ENCODE measurements around the gene PIP4K2A. TPM values are rescaled to one million over a fixed set of nuclear protein-coding genes. Genes with fewer than 3 reads are reported as not detected.
A peak's percentile ranks its signal among the peaks of the same experiment; 100 is the strongest.

The PIP4K2A gene
- total and polyA plus RNA-seq, 10 donors, result 30.1 to 168 (median 101) TPM

DNA sequence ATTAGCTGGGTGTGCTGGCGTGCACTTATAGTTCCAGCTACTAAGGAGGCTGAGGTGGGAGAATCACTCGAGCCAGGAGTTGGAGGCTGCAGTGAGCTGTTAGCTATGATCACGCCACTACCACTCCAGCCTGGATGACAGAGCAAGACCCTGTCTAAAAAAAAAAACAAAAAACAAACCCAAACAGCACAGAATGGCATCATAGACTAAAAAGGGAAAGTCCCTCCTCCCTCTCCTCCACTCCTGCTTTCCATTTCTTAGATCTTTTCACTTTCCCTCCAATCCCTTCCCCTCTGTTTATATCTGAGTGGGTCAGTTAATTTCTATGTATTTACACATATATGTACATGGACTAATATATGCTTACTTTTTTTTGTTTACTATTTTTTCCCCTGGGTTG lies 10.4 kb upstream of the PIP4K2A start:
- intact Hi-C loops (cut with DNase I; ENCODE audit: low total_unique reads), result no loop called here
- Histone ChIP-seq H3K27me3 (replicated peaks in 1 of 7) (no peaks in the 10 kb centered on the region), H3K9me3 (no peaks in the 10 kb centered on the region), H3K27ac (no peak overlapping the region), H3K4me3 (no peak overlapping the region), H3K4me1 (peaks cover 7 to 56% (median 33%) of the 10 kb centered on the region in 6 donors), H3K36me3 (no peaks in the 10 kb centered on the region)
- DNase-seq, result no peak
- no peak for TF ChIP-seq POLR2A (IDR thresholded peaks at IDR 0.05)
- no peak for TF ChIP-seq POLR2AphosphoS5 (IDR thresholded peaks at IDR 0.05)
- TF ChIP-seq, protein P1, sequence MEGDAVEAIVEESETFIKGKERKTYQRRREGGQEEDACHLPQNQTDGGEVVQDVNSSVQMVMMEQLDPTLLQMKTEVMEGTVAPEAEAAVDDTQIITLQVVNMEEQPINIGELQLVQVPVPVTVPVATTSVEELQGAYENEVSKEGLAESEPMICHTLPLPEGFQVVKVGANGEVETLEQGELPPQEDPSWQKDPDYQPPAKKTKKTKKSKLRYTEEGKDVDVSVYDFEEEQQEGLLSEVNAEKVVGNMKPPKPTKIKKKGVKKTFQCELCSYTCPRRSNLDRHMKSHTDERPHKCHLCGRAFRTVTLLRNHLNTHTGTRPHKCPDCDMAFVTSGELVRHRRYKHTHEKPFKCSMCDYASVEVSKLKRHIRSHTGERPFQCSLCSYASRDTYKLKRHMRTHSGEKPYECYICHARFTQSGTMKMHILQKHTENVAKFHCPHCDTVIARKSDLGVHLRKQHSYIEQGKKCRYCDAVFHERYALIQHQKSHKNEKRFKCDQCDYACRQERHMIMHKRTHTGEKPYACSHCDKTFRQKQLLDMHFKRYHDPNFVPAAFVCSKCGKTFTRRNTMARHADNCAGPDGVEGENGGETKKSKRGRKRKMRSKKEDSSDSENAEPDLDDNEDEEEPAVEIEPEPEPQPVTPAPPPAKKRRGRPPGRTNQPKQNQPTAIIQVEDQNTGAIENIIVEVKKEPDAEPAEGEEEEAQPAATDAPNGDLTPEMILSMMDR (IDR thresholded peaks at IDR 0.05 in 8 of 11, conservative IDR thresholded peaks at IDR 0.05 in 3 of 11), result no peak
- 91 to 94% (median 94%) methylated on average over 3 of the region's 3 CpGs for WGBS, 5 donors

DNA sequence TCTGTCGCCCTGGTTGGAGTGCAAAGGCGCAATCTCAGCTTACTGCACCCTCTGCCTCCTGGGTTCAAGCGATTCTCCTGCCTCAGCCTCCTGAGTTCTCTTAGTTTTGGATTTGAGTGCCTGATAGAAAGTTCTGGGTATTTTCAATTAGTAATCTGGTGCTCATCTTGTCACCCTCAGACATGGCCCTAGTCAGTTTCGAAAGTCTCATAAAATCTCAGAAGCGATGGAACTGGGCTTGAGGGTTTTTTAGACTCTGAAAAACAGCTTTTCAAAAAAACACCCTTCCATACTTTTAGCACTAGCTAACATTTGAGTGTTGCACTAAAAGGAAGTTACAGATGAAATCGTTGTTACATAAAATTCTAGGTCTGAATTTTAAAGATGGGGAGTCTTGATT lies 9.4 kb upstream of the PIP4K2A start:
- H3K4me3 ChIP-seq, result peak overlapping the region in 2 of 8 donors; percentile 16 to 26
- DNase-seq, result no peak
- no peaks in the 10 kb centered on the region for H3K27me3 ChIP-seq (replicated peaks in 1 of 7)
- intact Hi-C loops (cut with DNase I; ENCODE audit: low total_unique reads), result no loop called here
- peaks cover 7 to 54% (median 31%) of the 10 kb centered on the region in 6 donors for H3K4me1 ChIP-seq
- no peaks in the 10 kb centered on the region for H3K9me3 ChIP-seq
- 47 to 64% (median 61%) methylated on average over 6 of the region's 6 CpGs for WGBS, 5 donors
- TF ChIP-seq, protein P1 (IDR thresholded peaks at IDR 0.05 in 8 of 11, conservative IDR thresholded peaks at IDR 0.05 in 3 of 11), result no peak
- TF ChIP-seq POLR2AphosphoS5 (IDR thresholded peaks at IDR 0.05) (no peak), POLR2A (IDR thresholded peaks at IDR 0.05) (no peak)
- H3K27ac ChIP-seq, result peak overlapping the region in 3 of 8 donors; percentile 17 to 38 (median 21)
- H3K36me3 ChIP-seq, result no peaks in the 10 kb centered on the region

DNA sequence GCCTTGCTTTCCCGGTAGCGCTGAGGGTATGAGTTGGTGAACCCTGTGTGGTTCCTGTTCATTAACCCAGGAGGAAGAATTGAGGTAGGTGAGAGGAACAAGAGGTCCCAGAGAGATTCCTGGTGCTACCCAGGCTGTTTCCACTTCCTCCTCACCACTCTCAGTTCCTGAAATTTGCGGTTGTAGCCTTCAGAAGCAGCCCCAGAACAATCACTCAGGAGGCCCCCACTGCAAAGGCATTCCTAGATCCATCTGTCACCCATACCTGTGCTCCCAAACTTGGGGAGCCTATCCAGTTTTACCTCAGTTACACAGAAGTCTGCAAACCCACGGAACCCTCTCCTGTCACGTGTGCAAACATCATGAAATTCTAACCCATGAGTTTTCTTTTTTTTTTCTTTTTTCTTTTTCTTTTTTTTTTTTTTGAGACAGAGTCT lies 9.0 kb upstream of the PIP4K2A start:
- TF ChIP-seq, protein P1 (IDR thresholded peaks at IDR 0.05 in 8 of 11, conservative IDR thresholded peaks at IDR 0.05 in 3 of 11), result no peak
- TF ChIP-seq POLR2A (IDR thresholded peaks at IDR 0.05) (no peak), POLR2AphosphoS5 (IDR thresholded peaks at IDR 0.05) (peak in 2 of 3 donors; percentile 25 to 77)
- DNase-seq, result no peak
- Histone ChIP-seq H3K4me1 (peaks cover 7 to 50% (median 28%) of the 10 kb centered on the region in 6 donors), H3K9me3 (no peaks in the 10 kb centered on the region), H3K27ac (peak overlapping the region in 3 of 8 donors; percentile 17 to 38 (median 21)), H3K36me3 (no peaks in the 10 kb centered on the region), H3K4me3 (peak overlapping the region in 2 of 8 donors; percentile 16 to 26), H3K27me3 (replicated peaks in 1 of 7) (no peaks in the 10 kb centered on the region)
- intact Hi-C loops (cut with DNase I; ENCODE audit: low total_unique reads), result no loop called here
- 24 to 43% (median 34%) methylated on average over 5 of the region's 5 CpGs for WGBS, 5 donors

DNA sequence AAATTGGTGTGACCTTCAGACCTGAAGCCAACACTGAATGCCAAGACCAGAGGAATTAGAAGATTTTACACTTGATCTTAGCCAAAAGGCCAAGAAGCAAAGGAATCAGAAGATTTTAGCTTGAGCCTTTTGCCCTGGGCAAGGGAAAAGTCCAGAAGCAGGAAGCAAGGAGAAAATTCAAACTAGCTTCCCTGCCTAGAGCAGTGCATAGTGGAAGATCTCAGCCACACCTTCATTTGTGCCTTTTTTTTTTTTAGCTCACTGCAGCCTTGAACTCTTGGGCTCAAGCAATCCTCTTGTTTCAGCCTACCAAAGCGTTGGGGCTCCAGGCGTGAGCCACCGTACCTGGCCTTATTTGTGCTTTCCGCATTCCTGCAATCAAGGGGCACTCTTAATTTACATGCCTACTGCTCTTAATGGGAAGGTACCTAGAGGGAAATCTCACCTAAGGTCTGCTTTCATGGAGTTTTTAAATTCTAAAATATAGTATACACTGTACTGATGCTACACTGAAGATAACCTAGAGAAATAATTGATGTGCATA lies 8.3 kb upstream of the PIP4K2A start:
- no peak for DNase-seq
- Histone ChIP-seq H3K27me3 (replicated peaks in 1 of 7) (no peaks in the 10 kb centered on the region), H3K27ac (no peak overlapping the region), H3K4me3 (peak overlapping the region in 1 of 8 donors; percentile 26), H3K4me1 (peaks cover 7 to 46% (median 27%) of the 10 kb centered on the region in 6 donors), H3K36me3 (no peaks in the 10 kb centered on the region), H3K9me3 (no peaks in the 10 kb centered on the region)
- TF ChIP-seq POLR2AphosphoS5 (IDR thresholded peaks at IDR 0.05) (no peak), POLR2A (IDR thresholded peaks at IDR 0.05) (no peak)
- TF ChIP-seq, protein P1 (IDR thresholded peaks at IDR 0.05 in 8 of 11, conservative IDR thresholded peaks at IDR 0.05 in 3 of 11), result no peak
- intact Hi-C loops (cut with DNase I; ENCODE audit: low total_unique reads), result no loop called here
- 64 to 85% (median 76%) methylated on average over 4 of the region's 4 CpGs for WGBS, 5 donors

All from spleen (tissue), 11 donors.